OCI-LY1 (cell line): ENCODE data around the gene FUOM.

Experiments
- CTCF ChIP-seq: fragments of 200-600 bp; sonication (generic), shearing (Covaris generic); IDR thresholded peaks from 2 replicates; pipeline ENCODE4 v1.5.1; 2017; ENCODE audit warnings: mild to moderate bottlenecking, antibody characterized with exemption, low read length, moderate library complexity, mixed read lengths
- EZH2 ChIP-seq: fragments of 200-600 bp; sonication (generic), shearing (Covaris generic); IDR thresholded peaks from 2 replicates; pipeline ENCODE4 v1.8.0; 2017; ENCODE audit warnings: borderline replicate concordance, mixed run types, mild to moderate bottlenecking, antibody characterized with exemption, low read length, moderate library complexity, mixed read lengths

- TF ChIP-seq CTCF, result no peak
- no peak for TF ChIP-seq EZH2
Measured at GRCh38 chr10:133337370-133337725, 20.5 kb downstream of the FUOM start.
